GM21447 (cell line): ENCODE data around the gene MAGI1.

Experiments used
- ATAC-seq: cut with Tn5 transposase; IDR thresholded peaks from one replicate; pipeline ENCODE4 v1.9.1; 2021; ENCODE audit not compliant: unreplicated experiment

MAGI1 gene

DNA sequence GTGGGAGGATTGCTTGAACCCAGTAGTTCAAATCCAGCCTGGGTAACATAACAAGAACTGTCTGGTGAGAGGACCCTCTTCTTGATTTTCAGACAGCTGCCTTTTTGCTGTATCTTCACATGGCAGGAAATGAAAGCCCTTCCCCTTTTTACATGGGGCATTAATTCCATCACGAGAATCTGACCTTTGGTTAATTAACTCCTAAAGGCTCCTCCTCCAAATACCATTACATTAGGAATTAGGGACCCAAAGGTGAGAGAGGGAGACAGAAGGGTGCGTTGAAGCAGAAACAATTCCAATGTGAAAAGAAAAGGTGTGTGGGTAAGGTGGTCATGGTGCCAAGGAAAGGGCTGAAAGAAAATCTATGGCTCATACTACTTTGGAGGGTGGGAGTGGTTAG is 536.2 kb downstream of the MAGI1 start:
- ATAC-seq, result no peak

DNA sequence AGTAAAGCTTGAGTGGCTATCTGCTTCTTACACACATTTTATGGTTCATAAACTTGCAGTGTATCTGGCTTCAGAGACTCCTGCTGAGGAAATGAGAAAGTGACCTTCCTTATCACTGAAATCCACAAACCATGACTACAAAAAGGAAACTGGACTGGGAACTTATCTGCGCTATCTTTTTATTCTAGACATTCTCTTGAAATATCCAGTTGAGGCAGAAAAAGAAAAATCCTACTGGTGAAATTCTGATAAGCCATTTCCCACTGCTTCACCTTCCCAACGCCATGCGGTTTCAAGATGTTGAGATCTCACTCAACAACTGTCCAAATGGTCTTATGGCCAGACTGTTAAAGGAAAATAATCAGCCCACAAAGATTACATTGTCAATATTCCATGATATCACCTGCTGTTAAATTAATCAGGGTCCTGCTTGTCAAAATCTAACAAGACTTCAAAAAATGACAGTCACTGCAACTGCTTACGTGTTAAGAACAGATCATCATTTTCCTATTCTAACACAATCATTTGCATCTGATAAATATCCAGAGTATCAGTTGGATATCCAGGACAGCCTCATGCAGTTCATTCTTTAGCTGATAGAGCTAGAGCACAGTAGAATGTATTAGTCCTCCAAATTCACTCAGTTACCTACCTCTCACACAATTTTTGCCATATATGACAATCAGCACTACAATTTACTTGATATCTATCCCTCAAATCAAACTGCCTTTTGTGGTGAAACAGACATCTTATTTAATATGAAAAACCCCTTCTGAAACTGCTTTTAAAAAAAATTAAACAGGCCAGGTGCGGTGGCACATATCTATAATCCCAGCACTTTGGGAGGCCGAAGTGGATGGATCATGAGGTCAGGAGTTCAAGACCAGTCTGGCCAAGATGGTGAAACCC is 538.1 kb downstream of the MAGI1 start:
- no peak for ATAC-seq

DNA sequence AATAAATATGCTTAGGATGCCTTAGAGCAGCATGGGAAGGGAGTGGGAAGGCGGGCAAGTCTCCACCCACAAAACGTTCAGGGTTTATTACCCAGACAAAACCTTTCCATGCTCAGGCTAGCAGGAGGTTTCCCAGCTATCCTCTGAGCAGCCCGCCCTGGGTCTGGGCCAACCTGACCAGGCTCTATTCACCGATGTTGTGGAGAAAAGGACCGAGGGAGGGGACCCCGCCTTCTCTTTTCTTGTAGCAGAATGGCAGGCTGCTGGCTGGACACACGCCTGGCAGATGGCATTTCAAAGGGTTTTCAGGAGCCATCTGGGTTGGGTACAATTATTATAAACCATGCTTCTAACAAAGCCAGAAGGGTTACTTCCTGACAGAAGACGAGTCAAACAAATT is 540.9 kb downstream of the MAGI1 start:
- no peak for ATAC-seq

DNA sequence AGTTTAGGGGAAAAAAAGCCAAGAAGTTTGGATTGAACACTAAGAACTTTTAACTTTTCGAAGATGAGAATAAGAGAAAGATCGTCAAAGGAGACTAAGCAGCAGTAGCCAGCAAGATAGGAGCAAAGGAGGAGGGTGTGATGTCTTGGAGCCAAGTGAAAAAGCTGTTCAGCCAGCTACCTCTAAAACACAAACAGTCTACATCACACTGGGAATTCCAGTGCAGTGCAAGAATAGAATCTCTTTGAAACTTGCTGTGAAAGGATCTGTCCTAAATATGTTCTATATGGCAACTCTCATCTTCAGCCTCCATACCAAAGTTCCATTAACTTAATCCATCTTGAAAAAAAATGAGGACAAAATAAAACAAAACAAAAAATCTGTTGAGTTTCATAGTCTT is 541.5 kb downstream of the MAGI1 start:
- ATAC-seq, result no peak

DNA sequence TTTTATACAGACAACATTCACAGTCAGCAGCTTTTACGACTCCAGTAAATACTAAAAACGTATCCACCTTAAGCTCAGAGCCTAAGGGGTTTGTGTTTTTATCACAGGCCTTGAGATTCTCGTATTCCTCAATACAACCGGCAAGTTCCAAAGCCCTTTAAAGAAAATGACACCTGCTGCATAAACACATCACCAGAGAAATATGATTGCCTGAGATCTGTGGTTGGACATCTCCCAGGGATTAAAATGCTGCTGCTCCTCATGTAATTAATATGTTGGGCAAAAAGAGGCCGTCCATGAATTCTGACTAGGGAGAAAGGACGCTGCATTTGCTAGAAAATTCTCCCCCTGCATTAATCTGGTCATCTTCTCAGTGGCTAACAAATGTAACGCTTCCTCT is 544.8 kb downstream of the MAGI1 start:
- no peak for ATAC-seq

DNA sequence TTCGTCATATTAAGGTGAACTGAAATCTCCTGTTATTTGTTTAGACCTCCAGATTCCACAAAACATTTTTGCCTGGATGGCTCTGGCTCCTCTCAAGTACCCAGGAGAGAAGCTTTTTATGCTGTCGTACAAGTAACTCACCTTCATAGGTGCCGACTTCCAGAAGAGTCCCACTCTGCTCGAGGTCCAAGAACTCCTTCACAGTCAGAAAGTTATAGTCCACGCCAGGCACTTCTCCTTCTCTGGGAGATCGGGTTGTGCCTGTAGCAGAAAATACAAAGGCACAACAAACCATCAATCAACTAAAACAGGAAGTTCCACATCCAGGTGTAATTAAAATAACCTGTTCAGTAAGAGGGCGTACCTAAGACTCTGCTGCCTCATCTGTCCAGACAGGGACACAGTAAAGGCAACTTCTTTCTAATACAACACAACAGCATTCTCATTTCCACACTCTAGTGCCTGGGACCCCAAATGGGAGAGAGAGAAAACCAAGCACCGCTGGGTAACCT is 545.3 kb downstream of the MAGI1 start:
- ATAC-seq, result no peak

DNA sequence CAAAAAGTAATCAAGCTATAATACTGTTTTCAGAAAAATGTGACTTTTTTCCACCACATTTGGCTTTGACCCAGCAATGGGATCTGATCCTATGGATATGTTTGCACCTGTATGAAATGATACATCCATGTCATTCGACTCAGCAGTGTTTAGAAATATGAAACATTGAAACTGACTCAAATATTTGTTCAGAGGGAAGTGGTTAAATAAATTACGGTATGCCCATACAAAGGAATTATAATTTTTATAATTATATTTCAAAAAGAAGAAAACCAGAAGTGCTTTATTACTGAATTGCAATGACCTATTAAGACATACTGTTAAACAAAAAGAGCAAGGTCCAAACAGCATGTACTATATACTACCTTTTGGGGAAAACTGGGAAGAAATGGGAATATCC is 546.5 kb downstream of the MAGI1 start:
- no peak for ATAC-seq

DNA sequence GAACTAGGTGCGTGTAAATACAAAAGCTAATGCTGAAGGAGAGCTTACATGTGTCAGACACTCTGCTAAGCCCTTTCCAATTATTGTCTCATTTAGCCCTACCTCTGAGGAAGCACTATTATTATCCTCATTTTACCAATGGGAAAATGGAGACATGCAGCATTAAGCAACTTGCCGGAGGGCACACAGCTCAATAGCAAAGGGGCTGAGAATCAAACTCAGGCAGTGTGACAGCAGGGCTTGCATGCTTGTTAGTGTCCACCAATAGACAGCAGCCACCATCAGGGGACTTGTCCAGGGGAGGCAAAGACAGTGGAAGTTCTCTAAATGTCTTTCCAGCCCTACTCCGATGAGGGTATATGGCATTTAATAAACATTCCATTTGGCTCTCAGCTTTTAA is 548.6 kb downstream of the MAGI1 start:
- no peak for ATAC-seq

DNA sequence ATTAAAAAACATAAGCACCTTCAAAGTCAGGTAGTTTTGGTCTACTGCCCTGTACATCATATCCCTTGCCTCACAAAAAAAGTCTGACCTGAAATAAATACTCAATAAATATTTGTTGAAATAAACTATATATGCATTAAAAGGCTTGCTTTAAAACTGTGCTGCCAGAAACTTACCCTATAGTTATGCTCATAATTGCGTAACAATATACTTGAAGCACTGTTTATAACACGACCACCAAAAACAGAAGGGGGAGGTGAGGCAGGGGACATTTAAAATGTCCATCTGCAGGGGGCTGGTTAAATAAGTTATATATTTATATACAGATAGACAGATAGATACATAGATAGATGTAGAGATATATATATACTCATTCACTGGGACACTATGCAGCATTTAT is 549.5 kb downstream of the MAGI1 start:
- ATAC-seq, result no peak

DNA sequence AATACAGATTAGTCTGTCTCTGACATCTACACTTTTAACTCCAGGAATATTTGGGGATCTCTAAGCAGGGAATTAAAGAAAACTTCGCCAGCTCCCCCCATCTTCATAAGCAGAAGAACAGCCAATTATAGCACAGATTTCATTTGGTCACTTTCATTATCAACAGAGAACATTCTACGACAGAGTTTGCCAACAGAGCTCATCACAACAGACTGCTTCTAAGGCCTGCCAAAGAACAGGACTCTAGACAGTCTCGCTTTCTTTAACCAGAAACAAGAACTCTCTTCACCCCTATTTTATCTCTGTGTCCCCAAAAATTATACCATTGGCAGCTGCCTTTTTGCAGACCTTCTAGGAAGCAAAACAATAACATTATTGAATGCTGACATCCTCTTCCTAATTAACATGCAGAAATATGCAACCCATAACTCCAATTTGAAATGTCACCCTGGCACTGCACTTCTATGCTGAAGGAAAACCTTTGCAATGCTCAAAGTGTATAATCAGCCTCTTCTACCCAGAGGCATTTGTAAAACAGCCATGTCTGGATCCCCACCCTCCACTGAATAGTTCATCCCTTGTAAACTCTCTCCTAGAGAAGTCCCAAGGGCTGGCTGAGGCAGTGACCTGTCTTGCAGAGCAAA is 552.8 kb downstream of the MAGI1 start:
- no peak for ATAC-seq

DNA sequence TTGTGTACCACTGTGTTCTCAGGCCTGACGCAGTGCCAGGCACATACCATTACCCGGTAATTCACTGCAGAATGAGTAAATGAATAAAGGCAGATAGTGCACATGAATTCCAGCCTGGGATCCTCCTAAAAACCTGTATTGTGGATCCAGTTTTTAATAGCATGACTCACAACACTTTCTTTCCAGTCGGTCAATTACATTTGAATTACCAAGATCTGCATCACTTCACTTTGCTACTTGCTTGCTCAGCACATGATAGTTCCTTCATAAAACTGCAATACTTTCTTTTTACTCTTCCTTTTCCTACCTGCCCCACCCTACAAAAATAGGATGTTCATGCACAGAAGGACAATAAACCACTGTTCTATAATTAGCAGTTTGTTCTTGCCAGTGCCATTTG is 553.8 kb downstream of the MAGI1 start:
- no peak for ATAC-seq

DNA sequence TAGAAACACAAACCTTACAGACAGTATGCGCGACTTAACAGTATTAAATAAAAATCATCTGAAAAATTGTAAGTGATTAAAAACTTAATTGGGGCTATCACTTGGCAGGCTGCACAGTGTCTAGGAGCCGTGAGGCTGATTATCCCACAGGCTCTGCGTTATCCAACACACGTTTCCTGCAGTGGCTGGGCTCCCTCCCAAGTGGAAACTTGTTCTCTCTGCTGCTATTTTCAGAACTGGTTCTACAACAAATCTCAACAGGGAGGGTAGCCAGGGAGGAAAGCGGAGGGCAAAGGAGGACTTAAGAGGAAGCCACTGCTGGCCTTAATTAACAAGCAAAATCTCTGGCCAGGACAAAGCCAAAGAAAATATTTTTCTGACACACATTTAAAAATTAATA is 555.2 kb downstream of the MAGI1 start:
- no peak for ATAC-seq

DNA sequence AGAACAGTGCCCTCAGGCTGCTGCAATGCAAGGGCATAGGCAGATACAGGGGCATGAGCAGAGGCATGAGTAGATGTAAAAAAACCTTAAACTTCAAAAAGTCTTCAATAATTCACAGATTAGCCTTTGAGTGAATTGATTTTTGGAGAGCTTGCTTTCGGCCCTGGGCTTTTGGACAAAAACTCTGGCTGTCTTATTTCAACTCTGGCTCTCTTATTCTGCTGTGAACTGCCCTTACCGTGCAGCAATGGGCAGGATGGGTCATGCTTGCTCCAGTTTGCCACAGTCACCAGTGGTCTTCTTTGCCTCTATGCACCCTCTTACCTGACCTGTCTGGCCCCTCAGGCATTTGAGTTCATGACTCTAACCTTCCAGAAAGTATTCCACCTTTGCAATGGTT is 555.7 kb downstream of the MAGI1 start:
- no peak for ATAC-seq

DNA sequence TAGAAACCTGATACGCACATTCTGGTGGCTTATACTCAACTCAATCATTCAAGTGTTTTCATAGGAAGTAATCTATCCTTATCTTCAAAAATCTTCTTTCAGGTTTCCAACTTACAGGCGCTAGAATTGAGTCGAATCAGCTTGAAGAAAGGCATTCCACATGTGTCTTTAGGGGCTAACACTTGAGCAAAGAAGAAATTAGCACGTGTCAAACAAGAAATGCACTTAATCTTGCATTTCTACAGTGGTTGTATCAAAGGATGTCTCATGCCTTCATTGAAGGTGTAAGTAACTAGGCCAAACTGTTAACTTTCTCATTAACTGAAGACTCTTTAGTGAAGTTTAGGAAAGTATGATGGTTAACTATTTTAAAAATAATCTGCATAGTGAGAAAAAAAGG is 557.6 kb downstream of the MAGI1 start:
- no peak for ATAC-seq

DNA sequence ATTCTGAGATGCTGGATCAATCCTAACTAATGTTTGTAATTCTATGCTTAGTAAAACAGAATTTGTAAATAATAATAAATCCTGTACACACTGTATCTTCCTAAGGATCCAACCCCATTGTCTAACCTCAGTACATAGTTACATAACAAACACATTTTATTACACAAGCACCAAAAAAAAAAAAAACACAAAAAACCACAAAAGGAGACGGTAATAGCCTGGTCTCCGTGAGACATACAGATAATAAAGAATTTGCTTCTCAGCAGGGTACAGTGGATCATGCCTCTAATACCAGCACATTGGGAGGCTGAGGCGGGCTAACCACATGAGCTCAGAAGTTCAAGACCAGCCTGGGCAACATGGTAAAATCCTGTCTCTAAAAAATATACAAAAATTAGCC is 558.7 kb downstream of the MAGI1 start:
- no peak for ATAC-seq

DNA sequence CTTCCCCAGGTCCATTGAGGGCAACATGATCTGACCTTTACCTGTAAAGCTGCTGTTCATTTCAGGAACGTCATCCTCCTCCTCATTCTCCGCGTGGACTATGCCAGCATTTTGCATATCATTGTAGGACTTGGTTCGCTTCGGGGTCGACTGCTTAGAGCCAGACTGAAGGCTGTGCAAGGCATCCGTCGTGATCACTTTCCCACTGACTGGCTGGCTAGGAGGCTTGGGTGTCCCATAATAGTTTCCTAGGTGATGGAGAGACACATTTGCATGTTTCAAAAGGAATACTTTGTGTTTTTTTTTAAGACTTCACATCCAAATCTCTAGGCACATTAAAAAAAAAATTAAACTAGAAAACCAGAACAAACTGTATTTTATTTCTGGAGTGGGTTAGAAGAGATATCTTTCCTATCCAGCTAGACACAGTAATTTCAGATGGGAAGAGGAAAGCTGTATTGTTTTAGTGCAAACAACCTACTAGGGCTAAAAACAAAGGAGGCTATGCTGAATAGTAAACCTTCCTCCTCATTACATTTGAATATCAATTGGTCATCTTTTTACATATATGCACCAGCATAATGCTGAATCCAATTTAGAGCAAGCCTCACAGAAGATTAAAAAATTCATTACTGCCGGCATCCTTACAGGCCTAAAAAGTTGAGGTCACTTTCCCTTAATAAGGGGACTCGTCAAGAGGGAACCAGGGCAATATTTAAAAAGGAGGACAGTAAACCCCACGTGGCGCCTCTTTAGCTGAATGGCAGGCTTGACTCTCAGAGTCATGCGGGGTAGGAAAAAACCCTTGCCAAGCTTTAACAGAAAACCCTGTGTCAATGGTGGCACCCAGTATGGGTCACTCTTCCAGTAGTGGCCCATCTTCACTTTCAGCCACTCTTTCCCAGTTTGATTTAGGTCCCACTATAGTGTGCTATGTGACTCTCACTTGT is 559.9 kb downstream of the MAGI1 start:
- no peak for ATAC-seq

DNA sequence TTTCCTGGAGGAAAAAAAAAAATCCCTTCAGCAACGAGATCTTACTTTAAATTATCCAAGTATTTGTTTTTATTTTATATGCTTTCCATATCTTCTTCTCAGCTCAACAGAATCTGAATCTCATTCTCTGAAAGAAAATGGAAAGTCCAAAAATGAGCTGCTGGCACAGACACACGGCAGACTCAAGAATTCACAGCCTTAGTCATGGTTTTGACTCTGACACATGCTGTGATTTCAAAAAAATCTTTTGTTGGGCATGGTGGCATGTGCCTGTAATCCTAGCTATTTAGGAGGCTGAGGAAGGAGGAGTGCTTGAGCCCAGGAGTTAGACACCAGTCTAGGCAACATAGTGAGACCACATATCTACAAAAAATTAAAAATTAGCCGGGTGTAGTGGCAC is 565.0 kb downstream of the MAGI1 start:
- ATAC-seq, result no peak

DNA sequence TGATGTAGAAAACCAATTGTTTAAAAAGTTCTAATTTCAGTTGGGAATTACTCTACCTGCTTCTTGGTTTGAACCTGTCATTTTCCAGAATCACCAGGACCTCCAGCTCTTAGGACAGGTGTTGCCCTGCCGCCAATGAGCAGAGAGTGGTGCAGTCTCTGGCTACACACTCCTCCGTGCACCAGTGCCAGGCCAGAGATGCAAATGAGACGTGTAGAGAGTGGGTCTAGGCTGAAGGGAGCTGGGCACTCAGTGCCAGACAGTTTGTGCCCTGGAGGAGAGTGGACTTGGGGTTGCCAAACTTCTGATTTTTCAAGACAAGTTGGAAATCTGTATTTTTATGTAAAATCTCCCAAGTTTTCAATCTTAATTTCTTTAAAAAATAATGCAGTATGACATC is 566.2 kb downstream of the MAGI1 start:
- no peak for ATAC-seq

DNA sequence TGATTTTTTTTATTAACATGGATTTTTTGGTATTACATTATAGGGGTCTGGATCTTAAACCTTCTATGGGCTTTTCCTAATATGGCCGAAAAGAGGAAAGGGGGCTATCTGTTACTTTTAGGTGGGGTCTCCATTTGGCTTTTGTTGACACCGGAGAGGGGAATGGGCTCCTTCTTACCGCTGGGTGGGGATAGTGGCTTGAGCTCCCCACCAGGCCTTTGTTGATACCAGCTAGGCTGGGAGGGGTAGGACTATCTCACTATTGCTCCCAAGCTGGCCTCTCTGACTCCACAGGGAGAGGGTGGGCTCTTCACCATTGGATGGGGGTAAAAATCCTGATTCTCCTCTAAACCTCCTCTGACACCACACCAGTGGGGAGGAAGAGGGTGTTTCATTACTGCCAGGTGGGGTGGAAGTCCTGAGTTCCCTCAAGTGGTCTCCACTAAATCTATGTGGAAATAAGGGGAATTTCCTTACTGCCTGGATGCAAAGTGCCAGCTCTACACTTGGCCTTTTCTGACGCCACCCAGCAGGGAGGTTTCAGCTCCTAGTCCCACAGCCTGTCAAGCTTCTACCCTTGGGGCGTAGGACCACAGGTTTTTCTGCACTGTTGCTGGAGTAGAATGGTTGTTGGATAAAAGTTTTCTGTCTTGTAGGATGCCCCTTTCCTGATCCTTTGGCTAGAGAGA is 572.3 kb downstream of the MAGI1 start:
- ATAC-seq, result no peak

DNA sequence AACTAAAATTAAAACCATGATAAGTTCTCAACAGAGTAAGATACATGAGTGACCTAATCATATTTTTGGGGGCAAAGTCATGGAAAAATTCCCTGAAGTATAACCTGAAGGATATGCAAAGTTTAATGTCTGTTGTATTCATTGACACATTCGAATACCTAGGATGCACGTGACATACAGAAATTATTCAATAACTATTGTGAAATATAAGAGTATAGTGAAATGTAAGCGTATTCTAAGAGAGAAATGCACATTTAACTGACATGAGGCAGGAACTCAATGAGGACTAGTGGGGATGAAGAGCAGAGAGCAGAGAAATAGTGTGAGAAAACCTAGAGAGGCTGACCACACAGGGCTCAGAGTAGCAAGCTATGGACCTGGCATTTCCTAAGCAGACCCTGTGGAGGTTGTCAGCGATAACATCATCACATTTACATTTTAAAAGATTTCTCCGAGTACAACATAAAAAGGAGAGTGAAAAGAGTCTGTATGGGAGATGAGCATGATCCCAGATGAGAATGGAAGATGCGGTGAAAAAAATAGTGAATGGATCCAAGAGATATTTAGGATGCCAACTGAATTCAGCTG is 588.8 kb downstream of the MAGI1 start:
- ATAC-seq, result no peak
